Stimulated activated CD8-positive, alpha-beta memory T cell treated with anti-CD3 and anti-CD28 coated beads, Interleukin-7, amount 100 ng/mL, for 48 hours (primary cell): ENCODE measurements around the gene CACNA2D1.
"Not testable (repeated sequence)": the region's sequence is repeated elsewhere in the genome, so short reads cannot be mapped to it uniquely, and the experiment has no call there.

Experiments used
- DNase-seq, 2 donors: peaks; one replicate each; pipeline ENCODE4 v3.0.0-alpha.2; 2020; ENCODE audit warnings: low read depth in 1 of 2; ENCODE audit errors: extremely low read depth in 1 of 2

CACNA2D1 gene

GRCh38 chr7:82434275-82435022 lies 9.1 kb downstream of the CACNA2D1 start:
- no peak for DNase-seq

- no peak for DNase-seq
Observed at GRCh38 chr7:82433507-82433906, 10.1 kb downstream of the CACNA2D1 start.

DNA sequence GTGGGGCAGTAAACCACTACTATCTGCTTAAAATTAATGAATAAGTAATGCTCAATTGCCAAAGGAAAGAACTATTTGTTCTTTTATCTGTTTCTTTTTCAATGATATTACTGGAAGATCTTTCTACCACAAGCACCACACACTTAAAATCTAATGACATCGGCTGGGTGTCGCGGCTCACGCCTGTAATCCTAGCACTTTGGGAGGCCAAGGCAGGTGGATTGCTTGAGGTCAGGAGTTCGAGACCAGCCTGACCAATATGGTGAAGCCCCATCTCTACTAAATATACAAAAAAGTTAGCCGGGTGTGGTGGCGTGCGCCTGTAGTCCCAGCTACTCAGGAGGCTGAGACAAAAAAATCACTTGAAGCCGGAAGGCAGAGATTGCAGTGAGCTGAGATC lies 10.8 kb downstream of the CACNA2D1 start:
- not testable (repeated sequence) for DNase-seq

DNA sequence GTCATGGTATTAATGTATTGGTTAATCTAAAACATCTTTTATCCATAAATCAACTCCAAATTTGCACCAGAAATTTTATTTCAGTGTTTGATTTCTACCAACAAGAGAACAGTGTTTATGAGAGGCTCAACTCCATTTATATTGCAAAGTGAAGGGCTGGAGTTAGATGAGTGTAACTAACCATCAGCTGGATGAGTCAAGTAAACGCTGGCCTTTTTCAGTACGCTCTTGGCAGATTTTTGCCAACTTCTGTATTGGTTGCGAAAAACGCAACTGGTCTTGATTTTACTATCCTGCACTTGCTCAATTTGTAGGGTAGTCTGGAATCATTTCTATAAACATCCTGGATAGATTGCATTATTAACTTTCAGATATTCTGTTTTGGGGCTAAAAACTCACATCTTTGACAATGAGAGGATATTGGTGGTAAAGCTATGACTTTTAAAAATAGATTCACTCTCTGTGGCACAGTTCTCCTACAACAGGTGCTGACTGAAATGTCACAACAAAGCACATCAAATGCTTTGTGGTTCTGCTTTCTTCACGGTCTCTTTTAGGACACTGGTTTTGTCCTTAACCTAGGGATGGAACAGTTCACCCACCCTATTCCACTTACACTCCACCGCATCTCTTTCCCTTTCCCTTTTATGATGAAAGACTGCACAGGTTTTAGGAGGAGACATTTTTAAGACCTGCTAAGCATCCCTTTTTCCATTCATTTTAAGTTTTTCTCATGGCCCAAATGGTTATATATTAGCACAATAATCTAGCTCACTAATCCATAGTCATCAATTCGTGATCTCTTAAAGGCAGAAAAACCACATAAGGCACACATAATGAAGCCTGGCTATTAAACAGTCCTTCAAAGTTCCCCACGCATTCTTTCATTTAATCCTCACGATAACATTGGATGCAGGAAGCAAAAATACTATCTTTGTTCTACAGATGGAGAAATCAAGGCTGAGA lies 12.8 kb downstream of the CACNA2D1 start:
- DNase-seq, result no peak

GRCh38 chr7:82429408-82429807 lies 14.2 kb downstream of the CACNA2D1 start:
- no peak for DNase-seq

DNA sequence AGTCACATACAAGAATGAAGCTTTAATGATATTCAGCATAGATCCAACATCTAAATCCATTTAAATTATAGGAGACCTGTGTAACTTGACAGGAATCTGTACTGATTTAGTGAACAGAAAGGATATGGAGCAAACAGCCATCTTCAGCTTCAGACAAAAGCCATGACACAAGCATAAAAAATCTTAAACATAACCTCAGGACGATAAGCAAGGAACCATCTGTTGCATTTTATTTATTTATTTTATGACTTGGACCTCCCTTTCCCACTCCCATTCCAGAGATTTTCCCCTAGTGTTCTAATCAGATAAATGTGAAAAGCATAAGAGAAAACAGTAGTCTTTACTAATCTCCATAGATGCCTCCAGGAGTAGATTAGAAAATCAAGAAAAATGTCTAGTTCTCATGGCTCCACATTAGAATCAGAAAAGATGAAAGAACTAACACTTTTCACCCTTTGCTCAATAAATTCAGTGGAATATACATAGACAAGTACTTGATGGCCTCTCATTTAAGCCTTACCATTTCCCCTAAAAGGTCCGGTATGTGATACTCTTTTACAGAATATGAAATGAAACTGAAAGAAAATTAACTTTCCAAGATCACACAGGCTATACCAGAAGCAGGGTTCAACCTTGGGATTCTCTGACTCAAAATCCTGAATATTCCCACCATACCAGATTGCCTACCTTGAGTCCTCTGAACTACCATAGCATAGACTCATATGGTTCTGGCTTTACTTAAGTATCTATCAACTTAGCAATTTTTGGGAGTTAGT lies 15.2 kb downstream of the CACNA2D1 start:
- DNase-seq, result no peak

DNA sequence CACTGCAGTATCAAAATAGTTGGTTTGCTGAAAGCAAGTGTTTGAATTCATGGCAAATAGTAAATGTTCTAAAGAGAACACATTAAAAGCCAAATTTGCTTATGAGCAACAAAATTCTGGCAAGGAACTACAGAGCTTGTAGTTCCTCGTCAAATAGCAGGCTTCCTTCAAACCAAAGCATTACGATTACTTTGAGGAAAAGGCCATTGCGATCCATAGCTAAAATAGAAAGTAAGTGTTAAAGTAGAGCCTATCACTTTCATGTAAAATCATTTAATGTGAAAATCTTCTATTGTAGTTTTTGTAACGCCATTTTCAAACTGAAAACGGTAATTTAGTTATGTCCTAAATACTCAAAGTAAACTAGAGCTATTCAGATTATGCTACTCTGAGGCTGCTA lies 20.1 kb downstream of the CACNA2D1 start:
- no peak for DNase-seq

GRCh38 chr7:82419200-82419599 lies 24.4 kb downstream of the CACNA2D1 start:
- DNase-seq, result no peak

DNA sequence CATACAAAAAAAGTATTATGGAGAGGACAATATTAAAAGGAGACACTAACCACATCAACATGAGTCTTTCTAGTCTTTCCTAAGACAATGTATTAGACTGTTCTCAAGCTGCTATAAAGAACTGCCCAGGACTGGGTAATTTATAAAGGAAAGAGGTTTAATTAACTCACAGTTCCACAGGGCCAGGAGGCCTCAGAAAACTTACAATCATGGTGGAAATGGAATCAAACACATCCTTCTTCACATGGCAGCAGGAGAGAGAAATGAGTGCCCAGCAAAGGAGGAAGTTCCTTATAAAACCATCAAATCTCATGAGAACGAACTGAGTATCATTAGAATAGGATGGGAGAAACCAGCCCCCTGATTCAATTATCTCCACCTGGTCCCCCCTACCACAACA lies 25.7 kb downstream of the CACNA2D1 start:
- DNase-seq, result no peak

- DNase-seq, result no peak
Observed at GRCh38 chr7:82416402-82416801, 27.2 kb downstream of the CACNA2D1 start.

- DNase-seq, result no peak
Observed at GRCh38 chr7:82414389-82414788, 29.2 kb downstream of the CACNA2D1 start.

GRCh38 chr7:82413237-82413636 lies 30.3 kb downstream of the CACNA2D1 start:
- no peak for DNase-seq

- no peak for DNase-seq
Observed at GRCh38 chr7:82411732-82412131, 31.8 kb downstream of the CACNA2D1 start.

DNA sequence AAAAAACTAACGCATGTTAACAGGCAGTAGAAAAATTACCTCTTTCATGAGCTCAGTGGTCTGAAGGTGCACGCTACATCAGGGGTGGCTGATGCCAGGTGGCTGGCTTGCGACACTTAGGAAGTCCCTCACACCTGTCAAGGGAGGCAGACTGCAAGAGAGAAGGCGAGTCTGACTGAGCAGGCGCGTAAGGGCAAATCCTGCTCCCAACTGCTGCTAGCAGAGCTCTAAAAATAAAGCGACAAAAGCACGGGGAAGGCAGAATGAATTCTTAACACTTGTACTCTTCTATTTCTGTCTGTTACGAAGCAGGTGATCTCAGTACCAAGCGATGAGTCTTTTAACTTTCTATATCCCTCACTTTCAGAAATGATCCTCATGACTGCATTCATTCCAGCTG lies 33.1 kb downstream of the CACNA2D1 start:
- no peak for DNase-seq

DNA sequence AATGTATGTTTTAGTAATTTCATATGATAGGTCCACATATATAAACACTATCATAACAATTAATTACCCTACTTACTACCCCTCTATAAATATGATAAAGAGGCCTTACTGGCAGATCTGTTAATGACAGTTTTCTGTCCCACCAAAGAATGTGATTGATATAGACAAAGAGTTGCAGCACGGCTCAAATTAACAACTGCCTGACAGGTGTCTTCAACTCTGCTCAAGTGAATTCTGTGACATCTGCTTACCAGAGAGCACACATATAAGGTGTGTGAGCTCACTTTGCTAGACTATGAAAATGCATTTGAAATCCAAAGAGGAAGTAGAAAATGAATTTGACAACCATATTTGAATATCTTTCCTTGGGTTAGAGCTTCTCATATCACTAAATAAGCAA lies 36.6 kb downstream of the CACNA2D1 start:
- DNase-seq, result no peak

DNA sequence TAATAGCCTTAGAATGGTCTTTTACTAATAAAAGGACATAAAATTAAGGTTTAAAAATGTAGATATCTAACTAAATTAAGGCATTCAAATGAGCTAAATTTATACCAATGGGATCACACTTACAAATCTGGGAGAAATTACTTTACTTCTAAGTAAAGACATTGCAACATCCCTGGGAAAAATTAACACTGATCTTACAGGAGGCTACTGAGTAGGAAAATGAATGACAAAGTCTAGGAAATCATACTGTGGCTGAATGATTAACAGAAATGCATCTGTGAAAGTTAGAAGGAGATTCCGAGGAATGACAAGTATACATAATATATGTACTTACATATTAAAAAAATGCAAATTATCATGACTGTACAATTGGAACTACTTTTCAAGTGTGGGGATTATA lies 38.3 kb downstream of the CACNA2D1 start:
- DNase-seq, result no peak

DNA sequence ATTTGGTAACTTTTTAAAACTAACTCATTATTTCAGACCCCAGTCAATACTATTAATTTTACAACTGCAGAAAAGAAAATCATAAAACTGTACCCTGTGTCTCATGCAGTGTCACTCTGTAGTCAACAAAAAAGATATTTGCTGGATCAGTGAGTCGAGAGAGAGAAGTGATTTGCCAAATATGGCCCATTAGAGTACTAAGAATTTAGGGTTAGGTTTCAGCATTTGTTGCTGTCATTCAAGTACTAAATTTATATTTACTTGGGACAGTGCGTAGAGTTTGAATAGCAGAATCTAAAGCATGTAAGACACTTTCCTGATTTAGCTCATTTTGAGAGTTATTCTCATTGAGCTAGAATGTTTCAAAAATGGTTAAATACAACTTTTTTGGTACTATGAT lies 38.9 kb downstream of the CACNA2D1 start:
- DNase-seq, result no peak

GRCh38 chr7:82404094-82404493 lies 39.5 kb downstream of the CACNA2D1 start:
- DNase-seq, result no peak

GRCh38 chr7:82397879-82398524 lies 45.6 kb downstream of the CACNA2D1 start:
- no peak for DNase-seq

DNA sequence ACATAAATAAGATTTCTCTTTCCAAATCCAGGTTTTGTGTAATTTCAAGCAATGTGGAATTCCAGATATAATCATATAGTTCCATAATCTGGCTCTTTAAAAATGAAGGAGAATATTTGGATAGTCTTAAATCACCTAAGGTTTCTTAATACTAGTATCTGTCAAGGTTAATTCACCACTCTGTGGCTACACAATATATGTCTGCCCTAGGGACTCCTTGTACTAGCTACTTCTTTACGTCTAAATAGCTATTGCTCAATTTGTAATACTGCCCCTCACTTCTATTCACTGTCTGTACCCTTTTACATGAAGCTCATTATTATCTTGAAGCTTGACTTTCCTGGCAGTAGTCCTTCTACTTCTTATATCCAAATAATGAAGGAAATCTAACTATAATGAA lies 47.2 kb downstream of the CACNA2D1 start:
- DNase-seq, result no peak

GRCh38 chr7:82395147-82395546 lies 48.4 kb downstream of the CACNA2D1 start:
- no peak for DNase-seq
